Measurements from ENCODE around the gene MSH5.

MSH5 gene

DNA sequence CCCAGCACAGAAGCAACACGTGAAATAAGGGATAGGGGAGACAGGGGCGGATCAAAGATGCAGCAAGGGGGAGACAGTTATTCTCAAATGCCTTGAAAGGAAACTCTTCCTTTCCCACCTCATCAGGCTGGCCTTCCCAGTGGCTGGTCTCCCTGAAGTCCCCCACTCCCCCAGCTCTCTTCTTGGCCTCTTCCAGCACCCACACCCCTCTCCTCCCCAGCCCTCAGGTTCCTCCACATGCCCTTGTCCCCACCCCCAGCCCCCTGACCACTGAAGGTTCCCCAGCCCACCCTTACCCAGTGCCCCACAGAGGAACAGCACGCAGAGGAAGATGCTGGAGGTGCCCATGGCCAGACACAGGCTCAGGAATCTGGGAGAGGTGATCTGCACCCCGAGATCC, 26.3 kb upstream of the MSH5 start:
- DNase-seq (ENCODE audit: low spot score), result no peak

- no peak for DNase-seq (ENCODE audit: low spot score)
These were observed 25.7 kb upstream of the MSH5 start for GRCh38 chr6:31713991-31714684.

- no peak for DNase-seq (ENCODE audit: low spot score)
These were observed 24.5 kb upstream of the MSH5 start, which contains the start of gene LY6G6D for GRCh38 chr6:31715022-31715958. Gene LY6G6D, plus strand, starts transcription at chr6:31715348. Its CDS starts 8 bp downstream, at chr6:31715356.

GRCh38 chr6:31717499-31718222, 22.1 kb upstream of the MSH5 start:
- no peak for DNase-seq (ENCODE audit: low spot score)

DNA sequence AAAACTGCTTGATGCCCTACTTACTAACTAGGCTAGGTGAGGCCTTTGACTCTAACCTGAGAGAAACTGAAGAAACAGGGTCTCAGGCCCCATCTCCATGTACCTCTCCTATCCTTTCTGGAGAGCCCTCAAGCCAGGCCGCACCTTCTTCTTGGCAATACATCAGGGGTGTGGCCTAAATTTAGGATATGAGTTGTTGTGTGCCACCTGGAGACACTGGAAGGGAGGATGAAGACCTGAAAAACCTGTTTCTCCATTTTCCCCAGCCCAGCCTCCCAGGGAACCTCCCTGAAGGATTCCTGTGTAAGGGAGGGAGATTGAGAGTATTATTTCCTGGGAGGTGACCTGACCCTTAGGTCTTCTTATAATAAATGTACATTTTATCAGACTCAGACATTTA, 21.5 kb upstream of the MSH5 start:
- DNase-seq (ENCODE audit: low spot score), result no peak

GRCh38 chr6:31719001-31719400, 20.8 kb upstream of the MSH5 start:
- no peak for DNase-seq (ENCODE audit: low spot score)

GRCh38 chr6:31720196-31720770, 19.5 kb upstream of the MSH5 start:
- no peak for DNase-seq (ENCODE audit: low spot score)

DNA sequence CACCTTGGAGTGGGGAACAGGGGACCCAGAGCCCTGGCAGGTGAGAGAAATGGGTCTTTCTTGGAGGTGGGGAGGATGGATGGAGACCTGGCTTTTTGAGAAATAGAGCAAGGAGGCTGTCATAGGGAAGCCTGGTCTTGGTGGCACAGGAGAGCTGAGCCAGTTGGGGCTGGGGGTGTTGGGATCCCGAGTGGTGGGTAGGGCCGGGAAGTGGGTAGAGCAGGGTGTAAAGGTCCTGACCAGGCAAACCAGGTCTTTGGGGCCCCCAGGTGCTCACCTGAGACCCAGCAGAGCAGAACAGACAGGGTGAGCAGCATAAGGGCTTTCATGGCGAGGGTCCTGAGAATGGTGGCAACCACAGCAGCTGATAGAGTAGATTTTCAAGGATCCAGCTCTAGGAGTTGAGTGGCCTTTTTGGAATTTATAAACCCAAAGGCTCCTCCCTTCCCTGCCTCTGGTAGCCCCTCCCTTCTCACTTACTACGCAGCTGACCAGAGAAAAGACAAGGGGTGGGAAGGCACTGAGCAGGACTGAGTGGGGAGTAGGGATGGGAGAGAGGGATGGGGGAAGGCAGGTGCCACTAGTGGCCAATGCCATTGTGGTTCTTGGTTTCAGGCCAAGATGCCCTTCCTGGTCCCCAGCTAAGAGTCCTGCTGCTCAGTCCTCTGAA, 18.3 kb upstream of the MSH5 start, which contains the start of gene LY6G6C:
Gene LY6G6C, minus strand, starts transcription at position 396 of the 670 bp plus-strand sequence. Its CDS starts 67 bp downstream, at position 329.
- no peak for DNase-seq (ENCODE audit: low spot score)

DNA sequence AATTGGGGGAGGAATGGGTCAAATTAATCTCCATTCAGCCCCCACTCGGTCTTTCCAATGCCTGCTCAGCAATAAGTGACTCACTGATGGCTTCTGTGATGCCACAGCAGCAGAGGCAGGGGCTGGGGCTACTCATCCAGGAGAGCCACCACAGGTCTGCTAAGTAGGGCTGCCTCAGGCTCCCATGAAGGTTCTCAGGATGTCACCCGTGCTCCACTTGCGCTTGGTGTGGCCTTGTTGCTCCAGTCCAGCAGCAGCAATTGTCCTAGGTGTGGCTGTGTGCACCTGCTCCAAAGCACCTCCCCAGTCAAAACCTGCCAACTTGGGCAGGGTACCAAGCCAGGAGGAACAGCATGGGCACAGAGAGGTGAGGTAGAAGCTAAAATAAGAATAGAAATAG, 17.6 kb upstream of the MSH5 start:
- DNase-seq (ENCODE audit: low spot score), result no peak

- DNase-seq (ENCODE audit: low spot score), result no peak
These were observed 16.4 kb upstream of the MSH5 start, which contains the start of gene MPIG6B for GRCh38 chr6:31723245-31723979. Gene MPIG6B, plus strand, starts transcription at chr6:31723373. Its CDS starts 11 bp downstream, at chr6:31723384.

DNA sequence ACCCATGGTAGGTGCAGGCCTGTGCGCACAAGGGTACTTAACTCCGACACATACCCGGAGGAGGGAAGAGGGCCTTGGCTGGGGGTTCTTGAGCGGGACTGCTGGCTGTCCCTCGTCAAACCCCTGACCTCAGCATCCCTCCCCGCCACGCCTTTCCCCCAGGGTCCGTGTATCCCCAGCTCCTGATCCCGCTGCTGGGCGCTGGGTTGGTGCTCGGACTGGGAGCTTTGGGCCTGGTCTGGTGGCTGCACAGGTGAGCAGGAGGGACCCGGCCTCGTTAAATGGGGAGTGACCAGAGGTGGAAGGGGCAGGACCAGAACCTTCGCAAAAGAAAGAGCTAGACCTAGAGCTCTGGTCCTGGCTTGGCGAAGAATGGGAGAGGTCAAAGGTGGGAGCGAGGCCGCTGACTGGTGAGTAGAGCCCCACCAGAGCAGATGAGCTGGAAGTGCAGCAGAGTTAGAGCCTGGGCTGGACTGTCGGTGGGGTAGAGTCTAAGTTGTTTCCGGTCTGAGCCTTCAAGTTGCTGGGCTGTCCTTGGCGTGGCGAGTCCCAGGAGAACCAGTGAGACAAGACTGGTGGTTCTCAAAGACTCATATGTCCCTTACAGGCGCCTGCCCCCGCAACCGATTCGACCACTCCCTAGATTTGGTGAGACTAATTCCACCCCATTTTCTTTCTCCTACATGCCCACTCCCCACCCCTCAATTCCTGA, 15.7 kb upstream of the MSH5 start:
- DNase-seq (ENCODE audit: low spot score), result no peak

- DNase-seq (ENCODE audit: low spot score), result no peak
These were observed 14.1 kb upstream of the MSH5 start for GRCh38 chr6:31725502-31726350.

DNA sequence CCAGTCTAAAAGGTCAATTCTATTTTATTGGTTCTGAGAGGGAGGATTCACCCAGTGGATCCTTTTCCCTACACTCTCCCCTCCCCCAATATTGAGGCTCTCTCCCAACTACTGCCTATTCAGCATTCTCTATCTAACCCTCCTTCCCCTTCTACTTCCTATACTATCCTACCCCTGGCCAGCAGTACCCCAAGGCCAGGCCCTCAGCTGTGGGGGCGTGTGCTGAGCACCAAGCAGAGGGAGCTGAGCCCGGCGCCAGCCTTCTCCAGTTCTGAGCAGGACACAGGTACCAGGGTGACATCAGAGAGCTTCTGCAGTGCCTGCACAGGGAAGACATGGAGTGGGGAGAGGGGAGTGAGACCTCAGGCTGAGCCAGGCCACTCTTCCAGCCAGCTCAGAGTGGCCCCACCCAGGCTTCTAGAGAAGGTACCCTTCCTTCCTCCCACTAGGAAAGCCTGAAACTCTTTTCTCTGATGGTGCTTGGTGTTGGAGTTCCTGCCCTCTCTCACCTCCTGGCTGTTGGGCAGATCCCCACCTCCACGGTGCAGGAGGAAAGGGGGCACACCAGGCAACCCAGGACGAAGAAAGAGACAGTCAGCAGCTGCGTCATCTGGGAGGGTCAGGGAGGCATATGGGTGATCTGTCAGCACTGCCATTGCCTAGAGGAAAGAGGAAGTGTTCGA, 12.6 kb upstream of the MSH5 start:
- DNase-seq (ENCODE audit: low spot score), result no peak

GRCh38 chr6:31727717-31728671, 11.8 kb upstream of the MSH5 start:
- no peak for DNase-seq (ENCODE audit: low spot score)

DNA sequence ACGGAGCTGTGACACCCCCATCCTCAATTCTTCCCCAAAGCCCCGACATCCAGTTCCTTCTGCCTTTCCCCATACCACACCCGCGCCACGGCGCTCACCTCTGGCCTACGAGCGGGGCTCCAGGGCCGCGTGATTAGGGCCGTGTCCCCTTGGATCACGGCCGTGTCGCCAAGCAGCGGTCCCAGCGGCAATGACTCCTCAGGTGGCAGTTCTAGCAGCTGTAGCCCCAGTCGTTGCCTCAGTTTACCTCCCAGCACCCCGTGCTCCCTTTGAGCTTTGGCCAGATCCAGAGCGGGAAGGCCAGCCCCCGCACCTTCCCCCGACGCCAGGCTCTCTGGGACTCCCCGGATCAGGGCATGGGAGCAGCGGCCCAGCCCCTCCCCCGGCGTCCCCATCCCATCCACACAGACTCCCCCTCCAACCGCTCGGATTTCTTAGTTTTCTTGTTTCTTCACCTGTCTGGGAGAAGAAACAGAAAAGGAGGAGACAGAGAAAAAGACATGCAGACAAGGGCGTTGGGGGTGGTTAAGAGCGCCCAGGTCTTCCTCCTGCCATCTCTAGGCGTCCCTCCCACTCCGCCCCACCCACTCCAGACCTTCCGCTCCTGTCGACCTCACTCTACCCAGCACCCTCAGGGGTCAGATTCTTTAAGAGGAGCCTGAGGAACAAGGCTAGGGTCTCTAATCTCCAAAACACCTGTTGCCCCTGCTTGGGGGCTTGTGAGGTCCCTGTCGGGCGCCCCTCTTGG, 10.9 kb upstream of the MSH5 start, which contains the start of gene DDAH2:
Gene DDAH2, minus strand, starts transcription at position 533 of the 748 bp plus-strand sequence. Its CDS starts 138 bp downstream, at position 395.
- no peak for DNase-seq (ENCODE audit: low spot score)

GRCh38 chr6:31729515-31729978, 10.3 kb upstream of the MSH5 start:
- peak; percentile 81 for DNase-seq (ENCODE audit: low spot score)

Measured in cerebellar cortex (tissue), 1 donor.